Tongue (tissue), 2 donors: ENCODE measurements around the gene ATRX. TPM values are rescaled to one million over a fixed set of nuclear protein-coding genes. Genes with fewer than 3 reads are reported as not detected.
"Not testable (repeated sequence)": the region's sequence is repeated elsewhere in the genome, so short reads cannot be mapped to it uniquely, and the experiment has no call there.

Source experiments
- DNase-seq: peaks from one replicate; pipeline ENCODE4 v3.0.0-alpha.2; 2015
- total RNA-seq: library from RNA; depleted of rRNA; stranded (reverse); fragments of >200 nt; gene quantifications from one replicate; pipeline ENCODE4 v1.2.3, GENCODE V29; 2014

Gene ATRX
- total RNA-seq, 1 donor from 2014 or later: 200 TPM

GRCh38 chrX:77622672-77623071 is 163.3 kb downstream of the ATRX start:
- DNase-seq: no peak

- DNase-seq: no peak
These were observed 163.8 kb downstream of the ATRX start for GRCh38 chrX:77622233-77622632.

- DNase-seq: not testable (repeated sequence)
These were observed 164.6 kb downstream of the ATRX start for GRCh38 chrX:77621453-77621852.

GRCh38 chrX:77617206-77617605 is 168.8 kb downstream of the ATRX start:
- peak; percentile 1 for DNase-seq

- no peak for DNase-seq
These were observed 182.2 kb downstream of the ATRX start for GRCh38 chrX:77603635-77604336.

- DNase-seq: no peak
These were observed 188.5 kb downstream of the ATRX start for GRCh38 chrX:77597511-77597910.

- DNase-seq: peak; percentile 0
These were observed 188.9 kb downstream of the ATRX start for GRCh38 chrX:77597090-77597489.

GRCh38 chrX:77595848-77596247 is 190.2 kb downstream of the ATRX start:
- no peak for DNase-seq

- no peak for DNase-seq
These were observed 213.7 kb downstream of the ATRX start for GRCh38 chrX:77572322-77572721.

GRCh38 chrX:77565278-77565677 is 220.7 kb downstream of the ATRX start:
- DNase-seq: no peak

GRCh38 chrX:77564823-77565222 is 221.2 kb downstream of the ATRX start:
- DNase-seq: no peak

GRCh38 chrX:77561372-77561771 is 224.6 kb downstream of the ATRX start:
- DNase-seq: no peak

GRCh38 chrX:77556276-77556675 is 229.7 kb downstream of the ATRX start:
- no peak for DNase-seq

- DNase-seq: no peak
These were observed 237.3 kb downstream of the ATRX start for GRCh38 chrX:77548751-77549150.

- not testable (repeated sequence) for DNase-seq
These were observed 246.2 kb downstream of the ATRX start for GRCh38 chrX:77539778-77540177.

GRCh38 chrX:77531261-77531660 is 254.8 kb downstream of the ATRX start:
- not testable (repeated sequence) for DNase-seq

GRCh38 chrX:77528034-77528433 is 258.0 kb downstream of the ATRX start:
- no peak for DNase-seq

GRCh38 chrX:77527233-77528001 is 258.6 kb downstream of the ATRX start:
- peak; percentile 47 for DNase-seq

GRCh38 chrX:77519765-77520164 is 266.3 kb downstream of the ATRX start:
- DNase-seq: no peak

GRCh38 chrX:77514177-77514576 is 271.8 kb downstream of the ATRX start:
- DNase-seq: no peak

GRCh38 chrX:77510007-77510406 is 276.0 kb downstream of the ATRX start:
- no peak for DNase-seq

- peak; percentile 25 for DNase-seq
These were observed 280.8 kb downstream of the ATRX start for GRCh38 chrX:77505227-77505626.

GRCh38 chrX:77502951-77503525 is 283.0 kb downstream of the ATRX start:
- DNase-seq: no peak
